Measurements from ENCODE around the gene TRAF3.
"Not testable (repeated sequence)": the region's sequence is repeated elsewhere in the genome, so short reads cannot be mapped to it uniquely, and the experiment has no call there.

The TRAF3 gene

GRCh38 chr14:102817942-102818940 is 41.0 kb downstream of the TRAF3 start:
- TF ChIP-seq ZNF274 (IDR thresholded peaks at IDR 0.05; ENCODE audit: low read depth, low read length), result no peak
- H3K4me3 ChIP-seq (ENCODE audit: low read length), result peak overlapping the region; percentile 19; the same call in 1 of the 2 replicates

GRCh38 chr14:102819176-102819628 is 42.0 kb downstream of the TRAF3 start:
- peak overlapping the region; percentile 31; the same call in 1 of the 2 replicates for H3K4me3 ChIP-seq (ENCODE audit: low read length)
- no peak for TF ChIP-seq ZNF274 (IDR thresholded peaks at IDR 0.05; ENCODE audit: low read depth, low read length)

- TF ChIP-seq ZNF274 (IDR thresholded peaks at IDR 0.05; ENCODE audit: low read depth, low read length), result no peak
- H3K4me3 ChIP-seq (ENCODE audit: low read length), result peak overlapping the region; percentile 31; the same call in 1 of the 2 replicates
Measured at GRCh38 chr14:102819747-102820330, 42.6 kb downstream of the TRAF3 start.

- TF ChIP-seq ZNF274 (IDR thresholded peaks at IDR 0.05; ENCODE audit: low read depth, low read length), result no peak
- no peak overlapping the region for H3K4me3 ChIP-seq (ENCODE audit: low read length)
Measured at GRCh38 chr14:102821252-102821651, 44.0 kb downstream of the TRAF3 start.

GRCh38 chr14:102822311-102822863 is 45.1 kb downstream of the TRAF3 start:
- no peak overlapping the region; the same call in 1 of the 2 replicates for H3K4me3 ChIP-seq (ENCODE audit: low read length)
- no peak for TF ChIP-seq ZNF274 (IDR thresholded peaks at IDR 0.05; ENCODE audit: low read depth, low read length)

- not testable (repeated sequence) for H3K4me3 ChIP-seq (ENCODE audit: low read length)
Measured at GRCh38 chr14:102822887-102823286, 45.6 kb downstream of the TRAF3 start.

- H3K4me3 ChIP-seq (ENCODE audit: low read length), result no peak overlapping the region
- no peak for TF ChIP-seq ZNF274 (IDR thresholded peaks at IDR 0.05; ENCODE audit: low read depth, low read length)
Measured at GRCh38 chr14:102823546-102823945, 46.3 kb downstream of the TRAF3 start.

- H3K4me3 ChIP-seq (ENCODE audit: low read length), result no peak overlapping the region
- TF ChIP-seq ZNF274 (IDR thresholded peaks at IDR 0.05; ENCODE audit: low read depth, low read length), result no peak
Measured at GRCh38 chr14:102824832-102825231, 47.6 kb downstream of the TRAF3 start.

- TF ChIP-seq ZNF274 (IDR thresholded peaks at IDR 0.05; ENCODE audit: low read depth, low read length), result no peak
- no peak overlapping the region for H3K4me3 ChIP-seq (ENCODE audit: low read length)
Measured at GRCh38 chr14:102825307-102826095, 48.3 kb downstream of the TRAF3 start.

- H3K4me3 ChIP-seq (ENCODE audit: low read length), result no peak overlapping the region
- no peak for TF ChIP-seq ZNF274 (IDR thresholded peaks at IDR 0.05; ENCODE audit: low read depth, low read length)
Measured at GRCh38 chr14:102826161-102826560, 48.9 kb downstream of the TRAF3 start.

- no peak overlapping the region for H3K4me3 ChIP-seq (ENCODE audit: low read length)
- no peak for TF ChIP-seq ZNF274 (IDR thresholded peaks at IDR 0.05; ENCODE audit: low read depth, low read length)
Measured at GRCh38 chr14:102826751-102827675, 49.8 kb downstream of the TRAF3 start.

- no peak overlapping the region for H3K4me3 ChIP-seq (ENCODE audit: low read length)
- TF ChIP-seq ZNF274 (IDR thresholded peaks at IDR 0.05; ENCODE audit: low read depth, low read length), result no peak
Measured at GRCh38 chr14:102827716-102828115, 50.5 kb downstream of the TRAF3 start.

GRCh38 chr14:102828151-102828550 is 50.9 kb downstream of the TRAF3 start:
- no peak overlapping the region for H3K4me3 ChIP-seq (ENCODE audit: low read length)
- no peak for TF ChIP-seq ZNF274 (IDR thresholded peaks at IDR 0.05; ENCODE audit: low read depth, low read length)

All from GM08714 (cell line).